GM12891 (cell line): ENCODE results near the gene TCF12.
A peak's percentile ranks its signal among the peaks of the same experiment; 100 is the strongest.
"Not testable (repeated sequence)": the region's sequence is repeated elsewhere in the genome, so short reads cannot be mapped to it uniquely, and the experiment has no call there.

Experiments
- DNase-seq: peaks from one replicate; pipeline ENCODE4 v3.0.0; 2011; ENCODE audit warnings: low spot score; ENCODE audit not compliant: insufficient read length
- FAIRE-seq: peaks from 2 replicates; lab custom pipeline; 2011; peaks lifted over from hg19 to GRCh38; lab: Jason Lieb, UNC
- PAX5 ChIP-seq: IDR thresholded peaks from 2 replicates; pipeline ENCODE4 v1.6.1; 2011; ENCODE audit warnings: low read length, moderate library complexity, mild to moderate bottlenecking; ENCODE audit not compliant: insufficient read depth, severe bottlenecking
- POLR2A ChIP-seq: IDR thresholded peaks from 2 replicates; pipeline ENCODE4 v1.6.1; 2011; ENCODE audit warnings: low read depth, low read length, control low read depth
- POLR2AphosphoS5 ChIP-seq: IDR thresholded peaks from 2 replicates; pipeline ENCODE4 v1.6.1; 2011; ENCODE audit warnings: low read depth, low read length, control low read depth
- POU2F2 ChIP-seq: IDR thresholded peaks from 2 replicates; pipeline ENCODE4 v1.6.1; 2011; ENCODE audit warnings: low read depth, mild to moderate bottlenecking, control low read depth, low read length, moderate library complexity
- SPI1 ChIP-seq: IDR thresholded peaks from 2 replicates; pipeline ENCODE4 v1.6.1; 2011; ENCODE audit warnings: low read depth, low read length, control low read depth
- TAF1 ChIP-seq: IDR thresholded peaks from 2 replicates; pipeline ENCODE4 v1.6.1; 2011; ENCODE audit warnings: low read depth, low read length, control low read depth

TCF12 gene

GRCh38 chr15:57149196-57149595, 230.8 kb downstream of the TCF12 start:
- FAIRE-seq (no peak), DNase-seq (no peak)
- no peak for TF ChIP-seq POU2F2
- no peak for TF ChIP-seq TAF1
- no peak for TF ChIP-seq POLR2AphosphoS5
- no peak for TF ChIP-seq SPI1
- TF ChIP-seq POLR2A = no peak
- no peak for TF ChIP-seq PAX5

- FAIRE-seq (no peak), DNase-seq (no peak)
- TF ChIP-seq PAX5 (no peak), TAF1 (no peak), POU2F2 (no peak), POLR2A (no peak), SPI1 (no peak), POLR2AphosphoS5 (no peak)
Measured at GRCh38 chr15:57150066-57150865, 231.8 kb downstream of the TCF12 start.

GRCh38 chr15:57150866-57151203, 232.4 kb downstream of the TCF12 start:
- not testable (repeated sequence) for FAIRE-seq

GRCh38 chr15:57152133-57152532, 233.7 kb downstream of the TCF12 start:
- TF ChIP-seq POU2F2 (no peak), POLR2A (no peak), PAX5 (no peak), TAF1 (no peak)
- FAIRE-seq = no peak
- DNase-seq = no peak

More at GRCh38 chr15:57150866-57151203, 232.4 kb downstream of the TCF12 start:
- DNase-seq = not testable (repeated sequence)

- DNase-seq = no peak
Measured at GRCh38 chr15:57152666-57153539, 234.5 kb downstream of the TCF12 start.

GRCh38 chr15:57156210-57156884, 237.9 kb downstream of the TCF12 start:
- no peak for FAIRE-seq

More at GRCh38 chr15:57152666-57153539, 234.5 kb downstream of the TCF12 start:
- TF ChIP-seq POU2F2 (no peak), SPI1 (peak; percentile 59; the same call in 1 of the 2 replicates)
- FAIRE-seq = no peak

GRCh38 chr15:57158589-57158988, 240.1 kb downstream of the TCF12 start:
- no peak for FAIRE-seq
- no peak for DNase-seq
- no peak for TF ChIP-seq TAF1
- TF ChIP-seq POLR2A = no peak
- TF ChIP-seq POLR2AphosphoS5 = no peak
- no peak for TF ChIP-seq PAX5
- no peak for TF ChIP-seq POU2F2
- no peak for TF ChIP-seq SPI1

More at GRCh38 chr15:57156210-57156884, 237.9 kb downstream of the TCF12 start:
- TF ChIP-seq PAX5 (no peak), POLR2AphosphoS5 (no peak), TAF1 (no peak), POLR2A (no peak)
- DNase-seq = no peak

GRCh38 chr15:57158997-57159668, 240.7 kb downstream of the TCF12 start:
- DNase-seq = no peak
- no peak for FAIRE-seq
- no peak for TF ChIP-seq SPI1
- no peak for TF ChIP-seq TAF1
- TF ChIP-seq POU2F2 = no peak
- TF ChIP-seq POLR2A = no peak
- TF ChIP-seq POLR2AphosphoS5 = no peak
- TF ChIP-seq PAX5 = no peak

GRCh38 chr15:57159767-57160166, 241.3 kb downstream of the TCF12 start:
- FAIRE-seq (no peak), DNase-seq (no peak)
- TF ChIP-seq SPI1 (no peak), POU2F2 (no peak), PAX5 (no peak), POLR2A (no peak)
